ENCODE data around the gene NUDT1.

Gene NUDT1

GRCh38 chr7:2283074-2283473 lies 41.0 kb downstream of the NUDT1 start:
- no peak overlapping the region for H3K27ac Mint-ChIP-seq
- intact Hi-C loops (cut with micrococcal nuclease) = no loop called here
- peaks cover 82% of the 10 kb centered on the region for H3K36me3 Mint-ChIP-seq (ENCODE audit: low read depth)
- H3K27me3 Mint-ChIP-seq = no peaks in the 10 kb centered on the region
- H3K4me1 Mint-ChIP-seq (ENCODE audit: low read depth) = peaks cover 47% of the 10 kb centered on the region
- H3K4me3 Mint-ChIP-seq = no peak overlapping the region
- H3K9me3 Mint-ChIP-seq = no peaks in the 10 kb centered on the region

GRCh38 chr7:2287745-2288144 lies 45.7 kb downstream of the NUDT1 start:
- no peak overlapping the region for H3K27ac Mint-ChIP-seq
- H3K27me3 Mint-ChIP-seq = no peaks in the 10 kb centered on the region
- H3K9me3 Mint-ChIP-seq = no peaks in the 10 kb centered on the region
- peaks cover 91% of the 10 kb centered on the region for H3K36me3 Mint-ChIP-seq (ENCODE audit: low read depth)
- H3K4me1 Mint-ChIP-seq (ENCODE audit: low read depth) = peaks cover 57% of the 10 kb centered on the region
- intact Hi-C loops (cut with micrococcal nuclease) = no loop called here
- H3K4me3 Mint-ChIP-seq = no peak overlapping the region

GRCh38 chr7:2288503-2288902 lies 46.5 kb downstream of the NUDT1 start:
- no peak overlapping the region for H3K27ac Mint-ChIP-seq
- no peaks in the 10 kb centered on the region for H3K9me3 Mint-ChIP-seq
- peaks cover 49% of the 10 kb centered on the region for H3K4me1 Mint-ChIP-seq (ENCODE audit: low read depth)
- no peak overlapping the region for H3K4me3 Mint-ChIP-seq
- intact Hi-C loops (cut with micrococcal nuclease) = no loop called here
- H3K27me3 Mint-ChIP-seq = no peaks in the 10 kb centered on the region
- peaks cover 88% of the 10 kb centered on the region for H3K36me3 Mint-ChIP-seq (ENCODE audit: low read depth)

- Mint-ChIP-seq H3K4me1 (ENCODE audit: low read depth) (peaks cover 43% of the 10 kb centered on the region), H3K27ac (no peak overlapping the region), H3K27me3 (no peaks in the 10 kb centered on the region), H3K9me3 (no peaks in the 10 kb centered on the region), H3K4me3 (no peak overlapping the region), H3K36me3 (ENCODE audit: low read depth) (peaks cover 84% of the 10 kb centered on the region)
- intact Hi-C loops (cut with micrococcal nuclease) = no loop called here
Measured at GRCh38 chr7:2289111-2289586, 47.1 kb downstream of the NUDT1 start.

GRCh38 chr7:2289621-2290020 lies 47.6 kb downstream of the NUDT1 start:
- Mint-ChIP-seq H3K27me3 (no peaks in the 10 kb centered on the region), H3K27ac (no peak overlapping the region), H3K4me1 (ENCODE audit: low read depth) (peaks cover 46% of the 10 kb centered on the region), H3K36me3 (ENCODE audit: low read depth) (peaks cover 84% of the 10 kb centered on the region), H3K4me3 (no peak overlapping the region), H3K9me3 (no peaks in the 10 kb centered on the region)
- intact Hi-C loops (cut with micrococcal nuclease) = no loop called here

- Mint-ChIP-seq H3K36me3 (ENCODE audit: low read depth) (peaks cover 84% of the 10 kb centered on the region), H3K27ac (no peak overlapping the region), H3K4me3 (no peak overlapping the region), H3K9me3 (no peaks in the 10 kb centered on the region), H3K27me3 (no peaks in the 10 kb centered on the region), H3K4me1 (ENCODE audit: low read depth) (peaks cover 43% of the 10 kb centered on the region)
- intact Hi-C loops (cut with micrococcal nuclease) = no loop called here
Measured at GRCh38 chr7:2290877-2291276, 48.9 kb downstream of the NUDT1 start.

- Mint-ChIP-seq H3K4me1 (ENCODE audit: low read depth) (peaks cover 65% of the 10 kb centered on the region), H3K4me3 (no peak overlapping the region), H3K9me3 (no peaks in the 10 kb centered on the region), H3K27me3 (no peaks in the 10 kb centered on the region), H3K27ac (no peak overlapping the region), H3K36me3 (ENCODE audit: low read depth) (peaks cover 87% of the 10 kb centered on the region)
- intact Hi-C loops (cut with micrococcal nuclease) = loop anchor here (5.0 kb wide), 1 partner anchor 49 kb away; no protein-coding TSS in a partner anchor
Measured at GRCh38 chr7:2295936-2296620, 54.1 kb downstream of the NUDT1 start.

- peaks cover 87% of the 10 kb centered on the region for H3K36me3 Mint-ChIP-seq (ENCODE audit: low read depth)
- H3K4me1 Mint-ChIP-seq (ENCODE audit: low read depth) = peaks cover 67% of the 10 kb centered on the region
- H3K27me3 Mint-ChIP-seq = no peaks in the 10 kb centered on the region
- H3K4me3 Mint-ChIP-seq = no peak overlapping the region
- H3K27ac Mint-ChIP-seq = no peak overlapping the region
- no peaks in the 10 kb centered on the region for H3K9me3 Mint-ChIP-seq
- intact Hi-C loops (cut with micrococcal nuclease) = loop anchor here (5.0 kb wide), 1 partner anchor 50 kb away; no protein-coding TSS in a partner anchor
Measured at GRCh38 chr7:2296832-2297231, 54.8 kb downstream of the NUDT1 start.

- Mint-ChIP-seq H3K4me1 (ENCODE audit: low read depth) (peaks cover 84% of the 10 kb centered on the region), H3K4me3 (peak overlapping the region; percentile 69), H3K9me3 (no peaks in the 10 kb centered on the region), H3K36me3 (ENCODE audit: low read depth) (peaks cover 88% of the 10 kb centered on the region), H3K27me3 (no peaks in the 10 kb centered on the region), H3K27ac (peak overlapping the region; percentile 82)
- intact Hi-C loops (cut with micrococcal nuclease) = loop anchor here (1.0 to 5.0 kb wide), 2 partner anchors 8 to 52 kb away; no protein-coding TSS in a partner anchor
Measured at GRCh38 chr7:2299131-2299829, 57.3 kb downstream of the NUDT1 start.

- H3K9me3 Mint-ChIP-seq = no peaks in the 10 kb centered on the region
- intact Hi-C loops (cut with micrococcal nuclease) = loop anchor here (1.0 to 5.0 kb wide), 2 partner anchors 7 to 53 kb away; no protein-coding TSS in a partner anchor
- H3K36me3 Mint-ChIP-seq (ENCODE audit: low read depth) = peaks cover 88% of the 10 kb centered on the region
- peak overlapping the region; percentile 82 for H3K27ac Mint-ChIP-seq
- H3K27me3 Mint-ChIP-seq = no peaks in the 10 kb centered on the region
- H3K4me3 Mint-ChIP-seq = peak overlapping the region; percentile 69
- peaks cover 87% of the 10 kb centered on the region for H3K4me1 Mint-ChIP-seq (ENCODE audit: low read depth)
Measured at GRCh38 chr7:2299870-2300512, 58.0 kb downstream of the NUDT1 start.
